Measurements from ENCODE around the gene DOCK9. TPM values are rescaled to one million over a fixed set of nuclear protein-coding genes. Genes with fewer than 3 reads are reported as not detected.

The DOCK9 gene
- total RNA-seq, 4 donors from 2014 or later, result 94.7 to 240 (median 150) TPM

DNA sequence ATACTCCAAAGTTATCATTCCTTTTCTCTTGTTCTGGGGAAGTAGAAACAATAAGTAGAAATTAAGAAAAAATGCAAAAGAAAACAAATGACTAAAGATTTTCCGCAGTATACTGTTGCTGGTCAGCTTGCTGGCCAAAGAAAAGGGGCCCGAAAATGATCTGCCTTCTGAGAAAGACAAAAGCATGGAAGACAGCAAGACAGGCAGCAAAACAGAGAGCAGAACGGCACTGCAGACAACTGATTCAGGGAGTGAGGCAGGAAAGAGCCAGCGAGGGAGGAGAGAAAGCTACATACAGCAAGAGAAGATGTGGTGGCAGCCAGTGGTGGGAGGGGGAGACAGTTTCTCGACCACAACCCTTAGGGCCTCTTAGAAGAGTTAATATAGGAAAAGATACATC is 5.3 kb upstream of the DOCK9 start:
- intact Hi-C loops (cut with DNase I), result no loop called here
- WGBS, 2 donors, result 80 to 82% methylated on average over 5 of the region's 5 CpGs
- DNase-seq, result no peak

DNA sequence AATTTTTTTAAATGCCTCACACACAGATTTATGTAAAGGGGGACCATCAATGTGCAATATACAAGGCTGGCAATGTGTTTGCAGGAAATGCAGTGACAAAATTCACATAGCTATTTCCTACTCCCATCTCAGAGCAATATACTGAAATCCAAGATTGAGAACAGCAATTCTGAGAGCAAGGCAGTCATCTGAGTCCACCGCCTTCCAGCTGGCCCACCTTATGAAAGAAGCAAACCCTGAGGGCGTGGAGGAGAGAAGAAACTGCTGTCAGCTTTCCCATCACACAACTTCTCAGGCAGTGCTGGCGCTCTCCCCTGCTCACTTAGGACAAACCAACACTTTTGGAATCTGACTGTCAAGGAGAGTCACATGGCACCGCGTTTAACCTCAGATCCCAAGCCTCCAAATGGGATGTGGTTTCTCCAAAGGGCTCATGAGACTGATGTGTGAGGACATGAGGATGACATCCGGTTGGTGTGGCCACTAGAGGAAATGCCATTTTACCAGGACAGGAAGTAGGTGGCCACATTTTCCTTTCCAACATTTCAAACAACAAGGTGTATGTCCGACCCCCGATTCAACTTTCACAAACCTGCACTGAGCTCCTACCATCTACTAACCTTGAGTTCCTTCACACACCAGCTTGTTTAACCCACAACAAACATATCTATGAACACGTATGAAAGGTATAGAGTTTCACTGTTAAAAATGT is 3.7 kb upstream of the DOCK9 start:
- no peak overlapping the region for H3K4me3 ChIP-seq
- WGBS, 2 donors, result 63 to 74% methylated on average over 9 of the region's 9 CpGs
- intact Hi-C loops (cut with DNase I), result no loop called here
- DNase-seq, result no peak
- no peaks in the 10 kb centered on the region for H3K27me3 ChIP-seq
- TF ChIP-seq POLR2A (IDR thresholded peaks at IDR 0.05), result no peak
- TF ChIP-seq, protein P1, sequence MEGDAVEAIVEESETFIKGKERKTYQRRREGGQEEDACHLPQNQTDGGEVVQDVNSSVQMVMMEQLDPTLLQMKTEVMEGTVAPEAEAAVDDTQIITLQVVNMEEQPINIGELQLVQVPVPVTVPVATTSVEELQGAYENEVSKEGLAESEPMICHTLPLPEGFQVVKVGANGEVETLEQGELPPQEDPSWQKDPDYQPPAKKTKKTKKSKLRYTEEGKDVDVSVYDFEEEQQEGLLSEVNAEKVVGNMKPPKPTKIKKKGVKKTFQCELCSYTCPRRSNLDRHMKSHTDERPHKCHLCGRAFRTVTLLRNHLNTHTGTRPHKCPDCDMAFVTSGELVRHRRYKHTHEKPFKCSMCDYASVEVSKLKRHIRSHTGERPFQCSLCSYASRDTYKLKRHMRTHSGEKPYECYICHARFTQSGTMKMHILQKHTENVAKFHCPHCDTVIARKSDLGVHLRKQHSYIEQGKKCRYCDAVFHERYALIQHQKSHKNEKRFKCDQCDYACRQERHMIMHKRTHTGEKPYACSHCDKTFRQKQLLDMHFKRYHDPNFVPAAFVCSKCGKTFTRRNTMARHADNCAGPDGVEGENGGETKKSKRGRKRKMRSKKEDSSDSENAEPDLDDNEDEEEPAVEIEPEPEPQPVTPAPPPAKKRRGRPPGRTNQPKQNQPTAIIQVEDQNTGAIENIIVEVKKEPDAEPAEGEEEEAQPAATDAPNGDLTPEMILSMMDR (IDR thresholded peaks at IDR 0.05), result no peak
- peaks cover 0 to 53% (median 3%) of the 10 kb centered on the region in 3 donors for H3K4me1 ChIP-seq
- H3K27ac ChIP-seq, result no peak overlapping the region
- H3K36me3 ChIP-seq, result no peaks in the 10 kb centered on the region
- no peaks in the 10 kb centered on the region for H3K9me3 ChIP-seq

More for the DNA sequence above, 5.3 kb upstream of the DOCK9 start:
- no peaks in the 10 kb centered on the region for H3K36me3 ChIP-seq
- no peak overlapping the region for H3K27ac ChIP-seq
- H3K27me3 ChIP-seq, result no peaks in the 10 kb centered on the region
- no peaks in the 10 kb centered on the region for H3K9me3 ChIP-seq
- peaks cover 0 to 39% (median 3%) of the 10 kb centered on the region in 3 donors for H3K4me1 ChIP-seq
- no peak overlapping the region for H3K4me3 ChIP-seq
- TF ChIP-seq, protein P1 (IDR thresholded peaks at IDR 0.05), result no peak
- TF ChIP-seq POLR2A (IDR thresholded peaks at IDR 0.05), result no peak

DNA sequence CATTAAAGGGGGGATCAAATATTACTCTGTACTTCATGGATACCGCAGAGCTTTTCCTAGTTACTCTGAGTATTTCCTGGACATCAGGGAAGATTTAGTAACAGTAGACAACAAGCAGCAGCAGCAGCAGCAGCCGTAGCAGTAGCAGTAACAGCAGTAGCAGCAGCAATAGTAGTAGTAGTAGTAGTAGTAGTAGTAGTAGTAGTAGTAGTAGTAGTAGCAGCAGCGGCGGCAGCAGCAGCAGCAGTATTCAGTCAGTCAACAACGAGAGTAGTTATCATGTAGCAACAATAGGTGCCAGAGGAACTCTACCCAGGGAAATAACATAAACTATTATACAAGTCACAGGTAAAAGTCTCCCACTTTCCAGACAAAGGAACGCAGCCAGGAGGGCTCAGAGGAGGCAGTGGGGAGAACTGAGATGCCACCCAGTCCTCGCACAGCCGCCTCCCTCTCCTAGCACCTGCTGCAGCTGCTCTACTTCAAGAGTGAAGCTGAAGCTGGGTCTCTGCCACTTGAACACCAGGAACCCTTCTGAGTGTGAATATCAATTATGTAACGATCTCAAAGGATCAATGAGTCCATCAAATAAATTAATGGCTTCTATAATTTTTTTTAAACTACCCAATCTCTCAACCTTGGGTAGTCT is 1.3 kb upstream of the DOCK9 start:
- Histone ChIP-seq H3K4me3 (no peak overlapping the region), H3K36me3 (no peaks in the 10 kb centered on the region), H3K9me3 (no peaks in the 10 kb centered on the region), H3K27me3 (no peaks in the 10 kb centered on the region), H3K27ac (peak overlapping the region in 3 of 4 donors; percentile 33 to 78 (median 62)), H3K4me1 (peaks cover 0 to 62% (median 3%) of the 10 kb centered on the region in 3 donors)
- 76 to 84% methylated on average over 9 of the region's 9 CpGs for whole genome bisulfite sequencing, 2 donors
- DNase-seq, result no peak
- intact Hi-C loops (cut with DNase I), result no loop called here
- no peak for TF ChIP-seq POLR2A (IDR thresholded peaks at IDR 0.05)
- TF ChIP-seq, protein P1 (IDR thresholded peaks at IDR 0.05), result no peak

DNA sequence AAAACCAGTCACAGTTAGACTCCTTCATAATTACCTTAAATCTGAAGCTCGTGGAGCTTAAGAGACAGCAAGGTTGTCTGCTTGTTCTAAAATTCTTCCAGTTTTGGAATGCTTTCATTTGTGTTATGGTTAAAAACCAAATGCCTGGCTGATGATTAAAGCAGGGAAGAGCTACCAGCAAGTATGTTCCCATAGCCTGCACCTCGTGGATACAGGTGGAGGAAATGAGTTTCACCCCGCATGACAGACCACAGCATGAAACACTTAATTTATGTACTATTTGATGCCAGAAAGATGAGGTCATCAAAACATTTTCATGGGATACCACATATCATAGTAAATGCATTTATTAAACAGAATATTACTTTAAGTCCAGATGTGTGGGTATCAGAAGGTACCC is 416 bp upstream of the DOCK9 start:
- intact Hi-C loops (cut with DNase I), result no loop called here
- no peaks in the 10 kb centered on the region for H3K27me3 ChIP-seq
- TF ChIP-seq POLR2A (IDR thresholded peaks at IDR 0.05), result no peak
- TF ChIP-seq, protein P1 (IDR thresholded peaks at IDR 0.05), result no peak
- peak overlapping the region in 3 of 4 donors; percentile 39 to 58 (median 45) for H3K4me3 ChIP-seq
- no peaks in the 10 kb centered on the region for H3K36me3 ChIP-seq
- no peak for DNase-seq
- 9 to 16% methylated on average over 3 of the region's 3 CpGs for WGBS, 2 donors
- H3K9me3 ChIP-seq, result no peaks in the 10 kb centered on the region
- H3K27ac ChIP-seq, result peak overlapping the region in 3 of 4 donors; percentile 62 to 78 (median 69)
- H3K4me1 ChIP-seq, result peaks cover 0 to 70% (median 3%) of the 10 kb centered on the region in 3 donors

DNA sequence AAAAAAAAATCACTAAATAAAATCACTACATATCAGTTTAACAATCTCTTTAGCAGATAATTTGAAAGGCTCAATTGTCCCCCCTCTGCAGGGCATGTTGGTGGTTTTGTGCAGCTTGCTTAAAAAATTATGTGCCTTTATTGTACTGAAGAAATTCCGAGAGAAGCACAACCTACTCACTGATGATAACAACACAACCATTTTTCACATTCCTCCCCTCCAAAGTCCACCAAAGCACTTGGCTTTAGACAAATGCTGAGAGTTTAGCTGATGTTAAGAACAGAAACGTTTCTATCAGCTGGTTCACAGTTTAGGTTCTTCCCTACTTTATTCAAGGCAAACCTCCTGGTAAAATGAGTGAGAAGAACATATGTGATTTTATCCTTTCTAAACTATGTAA is 923 bp downstream of the DOCK9 start:
- peak overlapping the region in 3 of 4 donors; percentile 62 to 78 (median 69) for H3K27ac ChIP-seq
- peak overlapping the region; percentile 15 to 58 (median 42) for H3K4me3 ChIP-seq
- intact Hi-C loops (cut with DNase I), result no loop called here
- 40 to 50% methylated on average over 2 of the region's 2 CpGs for WGBS, 2 donors
- TF ChIP-seq, protein P1 (IDR thresholded peaks at IDR 0.05), result no peak
- no peak for TF ChIP-seq POLR2A (IDR thresholded peaks at IDR 0.05)
- H3K9me3 ChIP-seq, result no peaks in the 10 kb centered on the region
- H3K4me1 ChIP-seq, result peaks cover 0 to 84% (median 7%) of the 10 kb centered on the region in 3 donors
- H3K36me3 ChIP-seq, result no peaks in the 10 kb centered on the region
- H3K27me3 ChIP-seq, result no peaks in the 10 kb centered on the region
- DNase-seq, result no peak

Data from esophagus squamous epithelium (tissue), 5 donors.